Ovary (tissue), 9 donors: Measurements from ENCODE around the gene FTH1. TPM values are rescaled to one million over a fixed set of nuclear protein-coding genes. Genes with fewer than 3 reads are reported as not detected.

ENCODE experiments used
- DNase-seq, 5 donors: peaks; one replicate each; pipeline ENCODE4 v3.0.0-alpha.2; 2019 to 2020
- H3K27ac ChIP-seq, 2 donors: fragments of 200-600 bp; one replicate each; pipeline versions ENCODE4 v1.5.1 to v1.8.0; 2019 to 2022
- H3K27me3 ChIP-seq: fragments of 200-600 bp; one replicate; pipeline ENCODE4 v1.8.0; 2022
- H3K36me3 ChIP-seq: fragments of 200-600 bp; sonication (generic); one replicate; pipeline ENCODE4 v1.5.1; 2019
- H3K4me1 ChIP-seq: one replicate; pipeline ENCODE4 v1.8.1; 2013; ENCODE audit warnings: mild to moderate bottlenecking, moderate library complexity; ENCODE audit not compliant: insufficient read depth
- H3K4me3 ChIP-seq: fragments of 200-600 bp; sonication (generic); one replicate; pipeline ENCODE4 v1.5.1; 2017
- H3K9me3 ChIP-seq, 2 donors: fragments of 200-600 bp in 1 of 2; sonication (generic) in 1 of 2; one replicate each; pipeline versions ENCODE4 v1.5.1 to v1.8.1; 2013 to 2019; ENCODE audit warnings: mild to moderate bottlenecking in 1 of 2, moderate library complexity in 1 of 2
- EP300 ChIP-seq: sonication (generic); formaldehyde crosslinking; IDR thresholded peaks from one replicate; pipeline ENCODE4 v1.6.1; 2017; ENCODE audit warnings: antibody characterized with exemption
- POLR2A ChIP-seq: fragments of 450-650 bp; IDR thresholded peaks from one replicate; pipeline ENCODE4 v1.6.1; 2017; ENCODE audit warnings: antibody characterized with exemption, mild to moderate bottlenecking, moderate library complexity
- WGBS, 3 donors: extraction: QIAGEN DNeasy Blood & Tissue Kit in 1 of 3; methylation state at CpG; one replicate each; pipeline versions ENCODE4 v1.1.5 to v1.1.7; 2013 to 2017; 5-methylcytosine and 5-hydroxymethylcytosine counted together
- intact Hi-C, 4 donors: fragments of 100-400 bp; cut with DNase I; formaldehyde crosslinking; loops; one replicate each; pipeline versions ENCODE4 v1.11.0 to v1.15.1; 2022 to 2023
- polyA plus RNA-seq, 2 donors: library from polyadenylated mRNA; stranded (reverse); fragments of 200-250 nt in 1 of 2; fragments of 350-450 nt in 1 of 2; fragmentation: Illumina TruSeq in 1 of 2; extraction: RNeasy Lipid Tissue Mini Kit (QIAGEN cat#74804) in 1 of 2; gene quantifications; one replicate each; pipeline ENCODE4 v1.2.3, GENCODE V29; 2013 to 2014
- total RNA-seq, 7 donors: library from RNA; depleted of rRNA in 2 of 7; stranded (reverse); fragments of >200 nt in 2 of 7; fragmentation: NEBNext Ultra II Directional in 3 of 7; extraction: Animal tissue kit (Norgen Biotek cat#: 25700) in 3 of 7; gene quantifications; one replicate each; pipeline versions ENCODE4 v1.1.0 to v1.2.4, GENCODE V29; 2016 to 2023
- TF ChIP-seq, protein P1 (sequence below), 3 donors: fragments of 450-650 bp in 2 of 3; fragments of 200-600 bp in 1 of 3; IDR thresholded peaks; one replicate each; pipeline versions ENCODE4 v1.5.1 to v1.8.0; 2016 to 2022; ENCODE audit warnings: antibody characterized with exemption in 3 of 3, mild to moderate bottlenecking in 1 of 3
- donor health status: DM: no; HTN: no; CAD: no; lungs with moderate emphysema.
- donor health status: DM: no; HTN: no; CAD: no.
- donor health status: Bipolar disorder and iron deficiency.
- donor health status: DM: yes; HTN: yes; CAD: no.
- donor health status: DM: no; HTN: no; CAD: no.
- donor health status: DM: yes; HTN: yes; CAD: no.

The FTH1 gene
- total and polyA plus RNA-seq, 9 donors: 1,118 to 5,649 (median 2,155) TPM

- WGBS, 3 donors: 92 to 96% (median 94%) methylated on average over 23 of the region's 23 CpGs
- H3K27ac ChIP-seq: no peak overlapping the region
- TF ChIP-seq EP300 (no peak), POLR2A (no peak)
- TF ChIP-seq, protein P1, sequence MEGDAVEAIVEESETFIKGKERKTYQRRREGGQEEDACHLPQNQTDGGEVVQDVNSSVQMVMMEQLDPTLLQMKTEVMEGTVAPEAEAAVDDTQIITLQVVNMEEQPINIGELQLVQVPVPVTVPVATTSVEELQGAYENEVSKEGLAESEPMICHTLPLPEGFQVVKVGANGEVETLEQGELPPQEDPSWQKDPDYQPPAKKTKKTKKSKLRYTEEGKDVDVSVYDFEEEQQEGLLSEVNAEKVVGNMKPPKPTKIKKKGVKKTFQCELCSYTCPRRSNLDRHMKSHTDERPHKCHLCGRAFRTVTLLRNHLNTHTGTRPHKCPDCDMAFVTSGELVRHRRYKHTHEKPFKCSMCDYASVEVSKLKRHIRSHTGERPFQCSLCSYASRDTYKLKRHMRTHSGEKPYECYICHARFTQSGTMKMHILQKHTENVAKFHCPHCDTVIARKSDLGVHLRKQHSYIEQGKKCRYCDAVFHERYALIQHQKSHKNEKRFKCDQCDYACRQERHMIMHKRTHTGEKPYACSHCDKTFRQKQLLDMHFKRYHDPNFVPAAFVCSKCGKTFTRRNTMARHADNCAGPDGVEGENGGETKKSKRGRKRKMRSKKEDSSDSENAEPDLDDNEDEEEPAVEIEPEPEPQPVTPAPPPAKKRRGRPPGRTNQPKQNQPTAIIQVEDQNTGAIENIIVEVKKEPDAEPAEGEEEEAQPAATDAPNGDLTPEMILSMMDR (IDR thresholded peaks at IDR 0.05): no peak
- no peaks in the 10 kb centered on the region for H3K9me3 ChIP-seq
- intact Hi-C loops: no loop called here
- H3K27me3 ChIP-seq: no peaks in the 10 kb centered on the region
- H3K4me3 ChIP-seq: no peak overlapping the region
- DNase-seq: no peak
- H3K4me1 ChIP-seq: peaks cover 2% of the 10 kb centered on the region
- no peaks in the 10 kb centered on the region for H3K36me3 ChIP-seq
These were observed 33.4 kb upstream of the FTH1 start for GRCh38 chr11:62000539-62001446.

- no peak for TF ChIP-seq POLR2A
- no peak for TF ChIP-seq EP300
- TF ChIP-seq, protein P1 (IDR thresholded peaks at IDR 0.05): no peak
- DNase-seq: no peak
These were observed 31.9 kb upstream of the FTH1 start for GRCh38 chr11:61999141-61999975.

DNA sequence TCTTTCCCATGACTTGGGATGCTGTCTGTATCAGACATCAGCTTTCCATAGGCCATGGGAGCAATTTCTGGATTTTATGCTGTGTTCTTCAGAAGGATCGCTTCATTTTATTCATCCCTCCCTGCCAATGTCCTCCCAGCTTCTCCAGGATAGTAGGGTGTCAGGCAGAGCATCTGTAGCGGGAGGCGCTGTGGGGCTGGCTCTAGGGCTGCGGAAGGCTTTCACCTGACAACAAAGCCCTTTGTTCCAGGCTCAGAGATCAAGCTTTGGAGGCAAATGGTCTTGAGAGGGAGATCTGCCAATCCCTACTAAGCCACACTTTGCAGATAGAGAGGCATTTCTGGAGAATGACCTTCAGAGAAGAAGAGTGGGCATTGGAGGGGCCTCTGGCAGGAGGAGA, 29.5 kb upstream of the FTH1 start:
- intact Hi-C loops: no loop called here
- no peaks in the 10 kb centered on the region for H3K36me3 ChIP-seq
- H3K27ac ChIP-seq: no peak overlapping the region
- no peaks in the 10 kb centered on the region for H3K27me3 ChIP-seq
- H3K9me3 ChIP-seq: no peaks in the 10 kb centered on the region
- TF ChIP-seq, protein P1 (IDR thresholded peaks at IDR 0.05): no peak
- TF ChIP-seq POLR2A (no peak), EP300 (no peak)
- 94 to 98% (median 97%) methylated on average over 4 of the region's 4 CpGs for WGBS, 3 donors
- no peak overlapping the region for H3K4me3 ChIP-seq
- no peak for DNase-seq
- H3K4me1 ChIP-seq: peaks cover 2% of the 10 kb centered on the region

More at GRCh38 chr11:61999141-61999975, 31.9 kb upstream of the FTH1 start:
- WGBS, 3 donors: 97 to 99% (median 97%) methylated on average over 7 of the region's 7 CpGs
- Histone ChIP-seq H3K4me3 (no peak overlapping the region), H3K4me1 (peaks cover 2% of the 10 kb centered on the region), H3K9me3 (no peaks in the 10 kb centered on the region), H3K36me3 (no peaks in the 10 kb centered on the region), H3K27ac (no peak overlapping the region), H3K27me3 (no peaks in the 10 kb centered on the region)
- intact Hi-C loops: no loop called here

DNA sequence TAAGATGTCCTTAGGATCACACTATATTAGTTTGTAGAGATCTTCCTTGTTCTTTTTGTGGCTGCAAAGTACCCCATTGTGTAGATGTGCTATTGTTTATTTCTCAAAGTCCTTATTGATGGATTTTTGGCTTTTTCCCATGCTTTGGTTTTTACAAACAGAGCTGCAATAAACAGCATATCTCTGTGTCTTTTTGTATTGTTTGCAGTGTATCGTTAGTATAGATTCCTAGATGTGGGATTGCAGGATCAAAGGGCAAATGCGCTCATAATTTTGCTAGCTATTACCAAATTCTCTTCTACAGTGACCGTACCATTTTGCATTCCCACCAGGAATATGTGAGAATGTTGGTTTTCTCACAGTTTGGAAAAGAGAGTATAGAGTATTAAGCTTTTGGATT, 27.5 kb upstream of the FTH1 start:
- H3K9me3 ChIP-seq: no peaks in the 10 kb centered on the region
- H3K4me1 ChIP-seq: no peaks in the 10 kb centered on the region
- TF ChIP-seq, protein P1 (IDR thresholded peaks at IDR 0.05): no peak
- TF ChIP-seq EP300 (no peak), POLR2A (no peak)
- no peak overlapping the region for H3K27ac ChIP-seq
- no peak for DNase-seq
- 87 to 88% (median 88%) methylated on average over 3 of the region's 3 CpGs for WGBS, 3 donors
- no peaks in the 10 kb centered on the region for H3K27me3 ChIP-seq
- intact Hi-C loops: no loop called here
- no peak overlapping the region for H3K4me3 ChIP-seq
- no peaks in the 10 kb centered on the region for H3K36me3 ChIP-seq
